Keratinocyte (primary cell): ENCODE measurements around the gene IMPACT. TPM values are rescaled to one million over a fixed set of nuclear protein-coding genes. Genes with fewer than 3 reads are reported as not detected.

Experiments
- DNase-seq: peaks from one replicate; pipeline ENCODE4 v3.0.0-alpha.2; 2011; ENCODE audit warnings: low read depth, missing footprints, low spot score
- FAIRE-seq: peaks from 2 replicates; lab custom pipeline; 2011; peaks lifted over from hg19 to GRCh38; lab: Jason Lieb, UNC
- H2AFZ ChIP-seq: 2 replicates; pipeline ENCODE4 v1.6.0; 2012; ENCODE audit warnings: low read length, control low read depth, inconsistent platforms; ENCODE audit not compliant: control insufficient read depth
- H3K27ac ChIP-seq: 2 replicates; pipeline ENCODE4 v1.5.1; 2011; ENCODE audit warnings: low read length; ENCODE audit not compliant: control insufficient read depth, insufficient read depth
- H3K27me3 ChIP-seq: 3 replicates; pipeline ENCODE4 v1.6.0; 2011; ENCODE audit warnings: low read length; ENCODE audit not compliant: control insufficient read depth, insufficient read depth; ENCODE audit errors: extremely low read depth
- H3K36me3 ChIP-seq, 2 experiments: 2 replicates in 1 of 2; 3 replicates in 1 of 2; pipeline ENCODE4 v1.5.1; 2011; ENCODE audit warnings: low read length in 2 of 2, mild to moderate bottlenecking in 1 of 2; ENCODE audit not compliant: control insufficient read depth in 2 of 2, insufficient read depth in 2 of 2; ENCODE audit errors: extremely low read depth in 1 of 2
- H3K4me1 ChIP-seq: 3 replicates; pipeline ENCODE4 v1.5.1; 2011; ENCODE audit warnings: low read length; ENCODE audit not compliant: control insufficient read depth, insufficient read depth; ENCODE audit errors: extremely low read depth
- H3K4me2 ChIP-seq: 3 replicates; pipeline ENCODE4 v1.6.0; 2011; ENCODE audit warnings: low read depth, low read length; ENCODE audit not compliant: control insufficient read depth, insufficient read depth; ENCODE audit errors: extremely low read depth
- H3K4me3 ChIP-seq, 3 experiments: fragments of 200-600 bp in 1 of 3; sonication (generic) in 1 of 3; 2 replicates in 2 of 3; 3 replicates in 1 of 3; pipeline ENCODE4 v1.5.1; 2011 to 2016; ENCODE audit warnings: low read length in 3 of 3, mild to moderate bottlenecking in 3 of 3, control low read depth in 2 of 3, inconsistent platforms in 1 of 3, low read depth in 1 of 3, mixed read lengths in 1 of 3, mixed run types in 1 of 3, moderate library complexity in 1 of 3; ENCODE audit not compliant: control insufficient read depth in 2 of 3, insufficient read depth in 2 of 3; ENCODE audit errors: extremely low read depth in 1 of 3
- H3K79me2 ChIP-seq: 2 replicates; pipeline ENCODE4 v1.6.0; 2012; ENCODE audit warnings: low read length; ENCODE audit not compliant: control insufficient read depth, insufficient read depth
- H3K9ac ChIP-seq: 3 replicates; pipeline ENCODE4 v1.6.0; 2011; ENCODE audit warnings: low read length; ENCODE audit not compliant: control insufficient read depth, insufficient read depth; ENCODE audit errors: extremely low read depth
- H3K9me1 ChIP-seq: 3 replicates; pipeline ENCODE4 v1.6.0; 2011; ENCODE audit warnings: low read length; ENCODE audit not compliant: control insufficient read depth, insufficient read depth; ENCODE audit errors: extremely low read depth
- H3K9me3 ChIP-seq: 2 replicates; pipeline ENCODE4 v1.5.1; 2012; ENCODE audit warnings: low read depth, low read length; ENCODE audit not compliant: control insufficient read depth
- H4K20me1 ChIP-seq: 3 replicates; pipeline ENCODE4 v1.6.0; 2011; ENCODE audit warnings: low read length; ENCODE audit not compliant: control insufficient read depth, insufficient read depth; ENCODE audit errors: extremely low read depth
- EZH2 ChIP-seq: IDR thresholded peaks from one replicate; pipeline ENCODE4 v1.6.1; 2012; ENCODE audit warnings: inconsistent platforms, mild to moderate bottlenecking, low read length, moderate library complexity
- dilution Hi-C: fragments of 300-500 bp; cut with MboI; formaldehyde crosslinking; loops from one replicate; pipeline ENCODE4 v1.7.0; 2020; ENCODE audit warnings: low sequenced_read_pairs; ENCODE audit not compliant: extremely low pct_ligation_motif_present
- polyA plus RNA-seq, 5 experiments: library from polyadenylated mRNA; depleted of rRNA in 3 of 5; stranded (reverse) in 3 of 5; stranded (forward) in 1 of 5; unstranded in 1 of 5; fragments of >200 nt; gene quantifications; 1 replicate in 1 of 5; 2 replicates in 3 of 5; 3 replicates in 1 of 5; pipeline versions ENCODE4 v1.2.1 to v1.2.3, GENCODE V29; 2011 to 2012; ENCODE audit warnings: missing spikeins in 2 of 5, low read depth in 1 of 5, low replicate concordance in 1 of 5
- TF ChIP-seq, protein P1 (sequence below), 3 experiments: IDR thresholded peaks in 1 of 3; conservative IDR thresholded peaks in 1 of 3; optimal IDR thresholded peaks in 1 of 3; 2 replicates in 2 of 3; 3 replicates in 1 of 3; pipeline versions ENCODE3 to v1.5.1; 2011; ENCODE audit warnings: low read length in 3 of 3, mild to moderate bottlenecking in 3 of 3, moderate library complexity in 2 of 3, control low read depth in 1 of 3, inconsistent platforms in 1 of 3; ENCODE audit not compliant: insufficient read depth in 2 of 3; ENCODE audit errors: extremely low read depth in 1 of 3

Gene IMPACT
- polyA plus RNA-seq, 1 donor (not counting 4 experiments of a cell fraction or from before 2014, with no cell fraction given): 35.3 TPM

- no peaks in the 10 kb centered on the region for H3K4me1 ChIP-seq
- no peaks in the 10 kb centered on the region for H3K27me3 ChIP-seq
- FAIRE-seq (no peak), DNase-seq (no peak)
- no peaks in the 10 kb centered on the region for H4K20me1 ChIP-seq
- H3K27ac ChIP-seq: no peak overlapping the region
- no peak overlapping the region for H3K4me3 ChIP-seq
- no peak for TF ChIP-seq EZH2
- TF ChIP-seq, protein P1, sequence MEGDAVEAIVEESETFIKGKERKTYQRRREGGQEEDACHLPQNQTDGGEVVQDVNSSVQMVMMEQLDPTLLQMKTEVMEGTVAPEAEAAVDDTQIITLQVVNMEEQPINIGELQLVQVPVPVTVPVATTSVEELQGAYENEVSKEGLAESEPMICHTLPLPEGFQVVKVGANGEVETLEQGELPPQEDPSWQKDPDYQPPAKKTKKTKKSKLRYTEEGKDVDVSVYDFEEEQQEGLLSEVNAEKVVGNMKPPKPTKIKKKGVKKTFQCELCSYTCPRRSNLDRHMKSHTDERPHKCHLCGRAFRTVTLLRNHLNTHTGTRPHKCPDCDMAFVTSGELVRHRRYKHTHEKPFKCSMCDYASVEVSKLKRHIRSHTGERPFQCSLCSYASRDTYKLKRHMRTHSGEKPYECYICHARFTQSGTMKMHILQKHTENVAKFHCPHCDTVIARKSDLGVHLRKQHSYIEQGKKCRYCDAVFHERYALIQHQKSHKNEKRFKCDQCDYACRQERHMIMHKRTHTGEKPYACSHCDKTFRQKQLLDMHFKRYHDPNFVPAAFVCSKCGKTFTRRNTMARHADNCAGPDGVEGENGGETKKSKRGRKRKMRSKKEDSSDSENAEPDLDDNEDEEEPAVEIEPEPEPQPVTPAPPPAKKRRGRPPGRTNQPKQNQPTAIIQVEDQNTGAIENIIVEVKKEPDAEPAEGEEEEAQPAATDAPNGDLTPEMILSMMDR (optimal IDR thresholded peaks at IDR 0.05 in 1 of 3, IDR thresholded peaks at IDR 0.05 in 1 of 3, conservative IDR thresholded peaks at IDR 0.05 in 1 of 3; ENCODE audit: extremely low read depth in 1 of 3, insufficient read depth in 2 of 3, low read length in 3 of 3): no peak
- no peak overlapping the region for H3K9ac ChIP-seq
- no peaks in the 10 kb centered on the region for H3K9me1 ChIP-seq
- H3K9me3 ChIP-seq: no peaks in the 10 kb centered on the region
- H2AFZ ChIP-seq: no peak overlapping the region
- H3K36me3 ChIP-seq: no peaks in the 10 kb centered on the region
- dilution Hi-C loops: no loop called here
- H3K4me2 ChIP-seq: no peak overlapping the region
- no peaks in the 10 kb centered on the region for H3K79me2 ChIP-seq
Measured at GRCh38 chr18:24475926-24476589, 49.6 kb downstream of the IMPACT start.

GRCh38 chr18:24479371-24479770, 52.9 kb downstream of the IMPACT start:
- H3K27ac ChIP-seq: no peak overlapping the region
- FAIRE-seq: no peak
- TF ChIP-seq, protein P1 (optimal IDR thresholded peaks at IDR 0.05 in 1 of 3, IDR thresholded peaks at IDR 0.05 in 1 of 3, conservative IDR thresholded peaks at IDR 0.05 in 1 of 3; ENCODE audit: extremely low read depth in 1 of 3, insufficient read depth in 2 of 3, low read length in 3 of 3): no peak
- no peak for TF ChIP-seq EZH2
- no peak overlapping the region for H2AFZ ChIP-seq
- H4K20me1 ChIP-seq: no peaks in the 10 kb centered on the region
- H3K9ac ChIP-seq: no peak overlapping the region
- no peaks in the 10 kb centered on the region for H3K27me3 ChIP-seq
- H3K79me2 ChIP-seq: no peaks in the 10 kb centered on the region
- H3K36me3 ChIP-seq: no peaks in the 10 kb centered on the region
- H3K9me3 ChIP-seq: no peaks in the 10 kb centered on the region
- no peak overlapping the region for H3K4me2 ChIP-seq
- DNase-seq: no peak
- no peaks in the 10 kb centered on the region for H3K4me1 ChIP-seq
- dilution Hi-C loops: no loop called here
- H3K4me3 ChIP-seq: no peak overlapping the region
- no peaks in the 10 kb centered on the region for H3K9me1 ChIP-seq
